ENCODE measurements around the gene TULP4.
"Not testable (repeated sequence)": the region's sequence is repeated elsewhere in the genome, so short reads cannot be mapped to it uniquely, and the experiment has no call there.

TULP4 gene

DNA sequence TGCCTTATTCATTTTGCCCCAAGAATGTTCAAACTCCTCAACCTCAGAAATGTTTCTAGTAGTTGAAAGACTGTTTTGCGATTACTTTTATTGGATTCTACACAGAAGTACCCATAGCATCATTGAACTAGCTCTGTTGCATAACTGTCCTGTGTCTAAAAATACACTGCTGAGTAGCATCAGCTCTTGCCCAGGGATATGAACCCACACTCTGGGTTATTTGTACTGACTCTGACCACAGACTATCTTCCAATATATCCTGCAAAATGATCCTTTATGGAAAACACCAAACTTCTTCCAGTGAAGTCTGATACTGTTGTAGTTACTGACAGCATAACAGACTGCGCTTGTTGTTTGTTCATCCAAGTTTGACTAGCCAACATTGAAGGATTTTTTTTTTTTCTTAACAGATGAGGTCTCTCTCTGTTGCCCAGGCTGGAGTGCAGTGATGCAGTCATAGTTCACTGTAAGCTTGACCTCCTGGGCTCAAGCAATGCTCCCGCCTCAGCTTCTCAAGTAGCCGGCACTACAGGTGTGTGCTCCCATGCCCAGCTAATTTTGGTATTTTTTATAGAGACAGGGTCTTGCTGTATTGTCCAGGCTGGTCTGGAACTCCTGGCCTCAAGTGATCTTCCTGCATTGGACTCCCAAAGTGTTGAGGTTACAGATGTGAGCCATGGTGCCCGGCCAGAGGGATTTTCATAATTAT is 49.9 kb downstream of the TULP4 start:
- no peak for DNase-seq

DNA sequence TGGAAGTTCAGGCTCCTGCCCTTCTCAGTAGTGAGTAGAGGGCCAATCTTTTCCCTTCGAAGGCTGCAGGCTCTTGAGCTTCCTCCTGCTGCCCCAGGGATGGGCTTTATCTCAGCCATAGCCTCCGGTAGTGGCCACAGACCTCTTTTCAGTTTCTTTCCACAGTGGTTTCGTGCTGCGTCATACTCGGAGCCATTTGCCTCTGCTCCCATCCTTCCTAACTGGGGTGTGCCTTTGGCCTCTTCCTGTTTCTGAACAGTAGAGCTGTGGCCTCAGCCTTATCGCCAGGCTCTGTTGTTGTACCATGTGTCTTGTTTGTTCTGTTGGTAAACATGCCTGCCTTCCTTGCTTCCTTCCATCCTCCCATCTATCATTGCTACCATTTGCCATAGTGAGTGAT is 54.1 kb downstream of the TULP4 start:
- no peak for DNase-seq

DNA sequence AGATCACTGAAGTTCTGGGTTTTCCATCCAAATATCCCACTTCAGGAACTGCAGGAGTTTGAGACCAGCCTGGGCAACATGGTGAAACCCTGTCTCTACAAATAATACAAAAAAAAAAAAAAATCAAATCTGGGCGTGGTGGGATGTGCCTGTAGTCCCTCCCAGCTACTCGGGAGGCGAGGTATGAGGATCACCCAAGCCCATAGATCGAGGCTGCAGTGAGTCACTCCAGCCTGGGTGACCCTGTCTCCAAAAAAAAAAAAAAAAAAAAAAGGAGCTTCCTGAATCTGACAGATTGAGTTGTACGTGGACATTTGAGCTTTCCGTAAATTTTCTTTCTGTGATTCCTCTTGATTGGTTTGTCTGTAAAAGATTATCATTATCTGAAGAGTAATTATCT is 55.6 kb downstream of the TULP4 start:
- DNase-seq, result no peak

DNA sequence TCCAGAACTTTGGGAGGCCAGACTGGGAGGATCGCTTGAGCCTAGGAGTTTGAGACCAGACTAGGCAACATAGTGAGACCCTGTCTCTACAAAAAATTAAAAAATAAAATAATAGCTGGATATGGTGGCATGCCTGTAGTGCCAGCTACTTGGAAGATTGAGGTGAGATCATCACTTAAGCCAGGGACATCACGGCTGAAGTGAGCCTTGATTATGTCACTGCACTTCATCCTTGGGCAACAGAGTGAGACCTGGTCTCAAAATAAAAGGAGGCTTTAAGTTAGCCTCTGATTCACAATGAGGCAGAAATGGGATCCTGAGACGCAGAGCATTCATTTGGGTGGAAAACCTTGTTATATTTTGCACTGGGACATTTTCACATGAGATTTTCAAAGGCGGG is 57.0 kb downstream of the TULP4 start:
- DNase-seq, result no peak

DNA sequence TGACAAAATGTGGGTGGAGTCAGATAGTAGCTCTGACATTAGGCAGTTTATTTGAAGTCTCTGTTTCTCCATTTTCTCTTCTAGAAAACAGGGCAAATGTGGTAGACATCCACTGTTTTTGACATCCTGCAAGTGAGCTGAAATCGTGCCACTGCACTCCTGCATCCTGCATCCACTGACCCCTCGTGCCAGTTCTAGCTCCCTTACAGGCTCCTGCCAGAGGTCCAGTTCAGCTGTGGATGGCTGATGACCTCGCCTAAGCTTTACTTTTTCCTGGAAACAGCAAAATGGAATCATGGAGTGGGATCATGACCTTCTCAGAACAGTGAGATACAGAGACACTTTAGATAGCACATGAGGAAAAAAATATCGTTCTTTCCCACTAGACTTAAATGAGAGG is 58.5 kb downstream of the TULP4 start:
- no peak for DNase-seq

DNA sequence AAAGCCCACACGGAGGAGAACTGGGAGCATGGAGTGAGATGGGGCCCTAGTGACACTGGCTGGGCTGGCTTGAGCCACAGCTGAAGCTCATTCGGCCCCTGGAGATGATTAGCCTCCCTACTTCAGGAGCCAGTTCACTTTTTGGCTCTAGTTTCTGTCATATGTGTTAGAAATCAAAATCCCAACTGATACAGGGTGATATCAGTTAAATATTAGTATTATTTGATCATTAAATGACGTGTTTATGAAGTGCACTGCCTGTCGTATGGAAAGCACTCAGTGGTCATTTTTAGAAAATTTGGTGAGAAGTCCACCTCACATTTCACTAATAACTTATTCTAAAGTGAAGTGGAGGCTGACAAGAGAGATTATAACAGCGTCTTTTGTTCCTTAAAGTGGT is 59.0 kb downstream of the TULP4 start:
- DNase-seq, result no peak

DNA sequence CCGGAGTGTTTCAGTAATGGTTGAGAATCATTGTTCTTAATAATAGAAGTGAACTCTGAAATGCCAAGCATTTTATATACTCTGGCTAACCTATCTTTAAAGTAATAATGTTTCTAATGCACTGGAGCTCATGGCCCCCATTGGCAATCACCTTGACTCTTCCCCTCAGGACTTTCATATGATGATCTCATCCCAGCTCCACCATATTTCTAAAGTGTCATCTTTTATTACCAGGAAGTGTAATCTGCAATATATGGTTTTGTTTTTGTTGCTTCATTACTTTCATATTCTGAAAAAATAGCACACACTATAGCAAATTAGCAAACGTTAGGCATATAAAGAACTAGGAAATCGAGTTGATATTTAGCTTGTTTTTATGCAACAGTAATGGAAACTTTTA is 60.3 kb downstream of the TULP4 start:
- no peak for DNase-seq

- DNase-seq, result no peak
Measured at GRCh38 chr6:158373214-158373613, 60.9 kb downstream of the TULP4 start.

DNA sequence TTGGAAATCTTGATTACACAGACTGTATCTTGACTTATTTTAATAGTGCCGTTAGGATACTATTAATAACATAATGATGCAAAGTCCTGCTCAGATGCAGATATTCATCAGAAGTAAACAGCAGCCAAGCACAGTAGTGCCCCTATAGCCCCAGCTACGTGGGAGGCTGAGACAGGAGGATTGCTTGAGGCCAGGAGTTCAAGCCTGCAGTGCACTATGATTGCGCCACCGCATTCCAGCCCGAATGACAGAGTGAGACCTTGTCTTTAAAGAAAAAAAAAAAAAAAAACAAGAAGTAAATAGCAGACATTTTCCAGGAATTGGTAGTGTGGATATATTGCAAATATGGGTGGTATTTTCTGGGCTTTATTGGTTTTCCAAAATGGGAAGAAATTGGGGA is 61.8 kb downstream of the TULP4 start:
- DNase-seq, result no peak

DNA sequence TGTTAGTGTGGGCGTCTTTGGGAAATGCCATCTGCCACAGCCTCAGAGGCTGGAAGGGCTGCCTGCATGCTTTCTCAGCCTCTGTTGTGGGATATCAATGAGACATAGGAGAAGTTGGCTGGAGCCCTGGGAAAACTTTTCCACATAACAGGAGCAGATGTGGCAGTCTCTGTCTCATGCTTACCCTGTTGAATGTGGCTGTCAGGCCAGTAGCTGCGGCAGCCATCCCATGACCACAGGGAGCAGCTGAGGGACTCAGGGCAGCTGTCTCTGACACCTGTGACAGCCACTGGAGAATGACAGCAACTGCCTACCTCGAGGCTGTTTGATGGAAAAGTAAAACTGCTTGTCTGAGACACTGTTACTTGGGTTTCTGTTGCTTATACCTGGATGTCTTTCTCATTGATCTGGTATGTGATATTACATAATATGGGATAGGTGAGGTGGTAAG is 64.4 kb downstream of the TULP4 start:
- DNase-seq, result no peak

GRCh38 chr6:158377860-158378259 is 65.6 kb downstream of the TULP4 start:
- DNase-seq, result no peak

DNA sequence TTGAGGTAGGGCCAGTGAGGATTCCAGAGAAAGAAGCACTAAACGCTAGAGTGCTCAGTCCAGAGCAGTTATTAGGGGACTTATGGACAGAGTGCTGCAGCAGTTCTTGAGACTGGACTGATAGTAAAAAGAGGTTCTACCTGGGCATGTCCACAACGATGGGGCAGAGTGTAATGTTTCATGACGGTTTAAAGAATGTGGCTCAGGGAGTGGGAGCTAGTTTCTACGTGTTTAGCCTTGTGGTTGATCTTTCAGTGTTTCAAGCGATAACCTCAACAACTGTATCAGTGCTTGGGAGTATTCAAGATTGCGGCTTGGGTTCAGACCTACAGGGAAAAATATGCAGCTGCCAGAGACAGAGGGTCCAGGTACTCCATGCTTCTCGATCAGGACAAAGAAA is 67.1 kb downstream of the TULP4 start:
- DNase-seq, result no peak

DNA sequence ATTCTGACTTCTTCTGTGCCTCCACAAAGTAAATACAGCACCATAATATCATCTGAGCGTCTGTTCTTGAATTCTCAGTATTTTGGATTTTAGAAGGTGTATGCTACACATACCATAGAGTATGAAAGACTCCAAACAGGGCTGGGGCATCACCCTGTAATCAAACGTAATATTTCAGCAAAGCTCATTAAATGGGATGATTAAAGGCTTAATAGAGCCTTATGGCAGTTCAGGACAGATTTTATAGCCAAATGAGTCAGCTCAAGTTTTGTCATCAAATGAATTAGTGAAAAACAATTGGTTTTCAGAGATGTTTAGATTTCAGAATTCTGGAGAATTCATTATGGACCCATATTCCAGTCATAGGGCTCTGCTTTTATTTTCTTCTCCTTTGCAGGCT is 68.9 kb downstream of the TULP4 start:
- DNase-seq, result no peak

- DNase-seq, result no peak
Measured at GRCh38 chr6:158382491-158382890, 70.2 kb downstream of the TULP4 start.

GRCh38 chr6:158383057-158383456 is 70.8 kb downstream of the TULP4 start:
- no peak for DNase-seq

DNA sequence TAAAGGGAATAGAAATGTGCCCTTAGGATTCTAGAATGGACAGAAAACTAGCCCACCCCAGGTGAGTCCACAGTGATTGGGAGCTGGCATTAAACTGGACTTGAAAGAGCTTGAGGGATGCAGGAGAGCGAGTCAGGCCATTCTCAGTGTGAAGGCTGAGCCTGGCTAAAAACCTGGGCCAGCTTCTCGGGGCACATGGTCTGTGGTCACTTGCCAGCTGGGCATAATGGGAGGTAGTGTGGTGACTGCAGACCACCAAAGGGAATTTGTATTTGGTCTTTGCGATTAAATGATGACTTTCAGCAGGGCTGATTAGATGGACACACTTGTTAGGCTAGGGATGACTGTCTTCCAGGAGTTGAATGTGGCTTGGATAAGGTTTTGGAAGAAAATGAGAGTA is 71.3 kb downstream of the TULP4 start:
- no peak for DNase-seq

GRCh38 chr6:158384671-158385110 is 72.4 kb downstream of the TULP4 start:
- DNase-seq, result no peak

DNA sequence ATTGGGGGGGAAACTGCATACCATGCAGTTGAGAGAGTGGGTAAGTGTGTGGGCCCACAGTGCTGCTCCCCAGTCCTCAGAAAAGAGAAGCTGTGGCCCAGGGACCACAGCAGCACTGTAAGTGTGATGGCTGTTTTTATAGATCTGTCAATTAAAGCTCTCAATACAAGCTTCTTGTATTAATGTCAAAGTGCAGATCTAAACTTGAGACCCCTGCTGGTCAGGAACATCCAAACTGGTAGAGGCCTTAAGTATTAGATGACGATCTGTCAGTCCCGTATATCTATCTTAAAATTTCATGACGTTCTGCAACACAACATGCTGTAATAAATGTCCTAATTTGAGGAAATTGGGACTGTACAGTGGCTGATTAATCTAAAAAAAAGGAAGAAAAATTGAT is 74.8 kb downstream of the TULP4 start:
- DNase-seq, result no peak

DNA sequence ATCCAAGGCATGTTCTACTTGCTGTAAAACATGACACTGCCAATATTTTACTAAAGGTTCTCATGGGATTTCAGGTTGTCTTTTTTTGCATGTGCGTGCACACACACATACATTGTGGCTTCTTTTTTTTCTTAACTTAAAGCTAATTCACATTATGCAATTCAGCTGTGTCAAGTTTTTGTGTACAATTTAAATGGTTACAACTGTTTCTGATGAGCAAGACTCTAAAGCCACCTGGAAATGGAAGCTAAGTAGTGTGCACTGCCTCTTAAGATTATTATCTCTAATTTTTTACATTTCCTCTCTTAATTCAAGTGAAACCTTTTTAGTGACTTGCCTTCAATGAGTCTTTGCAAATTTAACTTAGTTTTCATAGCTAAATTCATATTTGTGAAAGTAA is 75.3 kb downstream of the TULP4 start:
- DNase-seq, result no peak

GRCh38 chr6:158388727-158389126 is 76.5 kb downstream of the TULP4 start:
- DNase-seq, result no peak

DNA sequence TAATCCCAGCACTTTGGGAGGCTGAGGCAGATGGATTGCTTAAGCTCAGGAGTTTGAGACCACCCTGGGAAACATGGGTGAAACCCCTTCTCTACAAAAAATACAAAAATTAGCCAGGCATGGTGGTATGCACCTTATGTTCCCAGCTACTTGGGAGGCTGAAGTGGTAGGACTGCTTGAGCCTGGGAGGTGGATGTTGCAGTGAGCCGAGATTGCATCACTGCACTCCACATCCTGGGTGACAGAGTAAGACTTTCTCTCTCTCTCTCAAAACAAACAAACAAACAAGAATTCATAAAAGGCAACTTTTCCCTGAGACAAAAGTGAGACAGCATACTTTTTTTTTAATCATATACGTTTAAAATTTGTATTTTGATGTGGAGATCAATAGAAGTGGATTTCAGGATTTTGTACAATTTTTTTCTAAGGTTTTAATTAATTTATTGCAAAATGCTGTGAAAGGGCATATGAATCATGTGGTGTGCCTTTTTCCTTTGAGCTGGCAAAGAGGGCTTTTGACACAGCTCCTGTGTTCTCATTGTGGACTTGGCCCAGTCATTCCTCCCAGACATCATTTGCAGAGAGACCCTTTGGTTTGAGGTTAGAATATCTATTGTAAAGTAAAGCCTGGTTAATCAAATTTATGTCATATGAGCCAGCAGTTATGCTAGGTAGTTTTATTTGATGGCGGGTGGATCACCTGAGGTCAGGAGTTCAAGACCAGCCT is 77.1 kb downstream of the TULP4 start:
- no peak for DNase-seq

DNA sequence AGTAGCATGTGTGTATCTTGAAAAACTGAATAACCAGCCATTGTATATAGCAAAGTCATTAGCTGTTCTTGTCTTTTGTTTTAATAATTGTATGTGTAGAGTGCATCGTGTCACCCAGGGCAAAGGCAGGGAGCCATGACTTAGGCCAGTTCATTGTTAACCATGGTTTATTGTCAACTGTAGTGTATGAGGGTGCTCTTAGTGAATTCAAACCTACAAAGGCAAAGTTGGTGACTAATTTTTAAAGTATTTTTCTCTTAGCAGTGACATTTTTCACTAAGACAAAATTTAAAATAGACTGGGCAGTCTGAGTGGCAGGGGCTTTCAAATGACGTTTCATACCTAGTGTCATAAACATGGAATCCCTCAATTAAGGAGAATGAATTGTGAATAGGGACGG is 79.0 kb downstream of the TULP4 start:
- DNase-seq, result no peak

DNA sequence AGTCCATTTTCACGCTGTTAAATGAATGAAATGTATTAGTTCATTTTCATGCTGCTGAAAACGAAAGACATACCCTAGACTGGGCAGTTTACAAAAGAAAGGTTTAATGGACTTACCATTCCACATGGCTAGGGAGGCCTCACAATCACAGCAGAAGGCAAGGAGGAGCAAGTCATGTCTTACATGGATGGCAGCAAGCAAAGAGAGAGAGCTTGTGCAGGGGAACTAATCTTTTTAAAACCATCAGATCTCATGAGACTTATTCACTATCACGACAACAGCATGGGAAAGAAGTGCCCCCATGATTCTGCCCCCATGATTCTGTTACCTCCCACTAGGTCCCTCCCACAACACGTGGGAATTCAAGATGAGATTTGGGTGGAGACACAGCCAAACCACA is 79.7 kb downstream of the TULP4 start:
- DNase-seq, result not testable (repeated sequence)

DNA sequence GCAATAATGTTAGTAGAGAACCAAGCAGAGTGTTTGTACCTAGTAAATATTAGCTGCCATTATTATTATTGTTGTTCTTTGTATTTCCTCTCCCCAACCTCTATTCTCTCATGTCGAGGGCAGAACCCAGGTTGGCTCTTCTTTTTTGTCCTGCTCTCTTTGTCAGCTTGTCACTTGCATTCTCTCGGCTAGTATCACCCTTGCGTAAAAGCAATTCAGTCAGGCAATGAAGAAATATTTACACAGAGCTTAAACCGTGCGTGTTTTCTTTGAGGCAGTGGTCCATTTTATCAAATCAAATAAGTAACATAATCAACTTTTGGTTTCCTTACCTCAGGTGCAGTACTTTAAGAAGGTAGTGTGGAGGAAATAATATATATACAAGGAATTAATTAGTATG is 83.9 kb downstream of the TULP4 start:
- DNase-seq, result no peak

GRCh38 chr6:158397578-158397977 is 85.3 kb downstream of the TULP4 start:
- DNase-seq, result no peak

All from activated CD4-positive, CD25-positive, alpha-beta regulatory T cell treated with anti-CD3 and anti-CD28 coated beads, Interleukin-2, amount 50 U/mL, for 72 hours (primary cell).